SK-N-SH (cell line): ENCODE results near the gene ZDHHC19. TPM values are rescaled to one million over a fixed set of nuclear protein-coding genes. Genes with fewer than 3 reads are reported as not detected.

ENCODE experiments used
- CTCF ChIA-PET: fragments of 300-600, 350-600 bp; formaldehyde crosslinking; extraction: SDS; loops from one replicate; lab custom pipeline; 2021; lab: Yijun Ruan, JAX
- POLR2A ChIA-PET: fragments of 350-600 bp; sonication (Branson Sonifier 250); formaldehyde crosslinking; extraction: SDS; loops from one replicate; lab custom pipeline; 2020; ENCODE audit warnings: antibody characterized with exemption, inconsistent platforms; lab: Yijun Ruan, JAX
- DNase-seq: peaks from one replicate; pipeline ENCODE4 v3.0.0; 2012
- H2AFZ ChIP-seq: fragments of 200-600 bp; sonication (generic); 2 replicates; pipeline ENCODE4 v1.8.1; 2016; ENCODE audit warnings: antibody characterized with exemption, mild to moderate bottlenecking, low read depth
- H3F3A ChIP-seq: fragments of 200-600 bp; sonication (generic); replicated peaks from 2 replicates; pipeline ENCODE3; 2016; ENCODE audit warnings: antibody characterized with exemption, mild to moderate bottlenecking; ENCODE audit not compliant: insufficient read depth
- H3K27ac ChIP-seq, 2 experiments: fragments of 200-500 bp in 1 of 2; fragments of 200-600 bp in 1 of 2; sonication (Bioruptor generic) in 1 of 2; sonication (generic), shearing (Covaris generic) in 1 of 2; 2 replicates each; pipeline versions ENCODE4 v1.5.1 to v1.6.1; 2014 to 2016; ENCODE audit warnings: low read depth in 2 of 2, inconsistent platforms in 1 of 2, low read length in 1 of 2, mild to moderate bottlenecking in 1 of 2, mixed read lengths in 1 of 2
- H3K27me3 ChIP-seq: fragments of 200-600 bp; sonication (generic), shearing (Covaris generic); 2 replicates; pipeline ENCODE4 v1.6.1; 2016; ENCODE audit warnings: mixed run types; ENCODE audit not compliant: insufficient read depth
- H3K36me3 ChIP-seq, 2 experiments: fragments of 200-500 bp in 1 of 2; fragments of 200-600 bp in 1 of 2; sonication (Bioruptor generic) in 1 of 2; sonication (generic) in 1 of 2; replicated peaks in 1 of 2; 2 replicates each; pipeline versions ENCODE3 to v1.5.1; 2014 to 2016; ENCODE audit warnings: low read length in 1 of 2, mild to moderate bottlenecking in 1 of 2; ENCODE audit not compliant: insufficient read depth in 2 of 2, control insufficient read depth in 1 of 2
- H3K4me1 ChIP-seq, 2 experiments: fragments of 200-500 bp in 1 of 2; fragments of 200-600 bp in 1 of 2; sonication (Bioruptor generic) in 1 of 2; sonication (generic), shearing (Covaris generic) in 1 of 2; 2 replicates each; pipeline versions ENCODE4 v1.5.1 to v1.6.1; 2014 to 2016; ENCODE audit warnings: low read depth in 1 of 2, low read length in 1 of 2, mixed run types in 1 of 2; ENCODE audit not compliant: insufficient read depth in 2 of 2, control insufficient read depth in 1 of 2
- H3K4me2 ChIP-seq: fragments of 200-600 bp; sonication (generic), shearing (Covaris generic); 2 replicates; pipeline ENCODE4 v1.6.1; 2017; ENCODE audit warnings: mixed run types
- H3K4me3 ChIP-seq, 2 experiments: fragments of 200-500 bp in 1 of 2; fragments of 200-600 bp in 1 of 2; sonication (Bioruptor generic) in 1 of 2; sonication (generic), shearing (Covaris generic) in 1 of 2; 2 replicates each; pipeline versions ENCODE4 v1.5.1 to v1.8.1; 2014 to 2016; ENCODE audit warnings: low read depth in 2 of 2, inconsistent platforms in 1 of 2, low read length in 1 of 2, mild to moderate bottlenecking in 1 of 2, mixed read lengths in 1 of 2, moderate library complexity in 1 of 2
- H3K79me2 ChIP-seq: fragments of 200-600 bp; sonication (generic); 2 replicates; pipeline ENCODE4 v1.8.1; 2017; ENCODE audit warnings: mild to moderate bottlenecking; ENCODE audit not compliant: insufficient read depth
- H3K9ac ChIP-seq: fragments of 200-600 bp; sonication (generic); 2 replicates; pipeline ENCODE4 v1.6.1; 2017; ENCODE audit warnings: mixed run types
- H3K9me2 ChIP-seq: fragments of 200-600 bp; sonication (generic); 2 replicates; pipeline ENCODE4 v1.6.1; 2017; ENCODE audit warnings: mixed run types
- H3K9me3 ChIP-seq: fragments of 200-600 bp; sonication (generic); 2 replicates; pipeline ENCODE4 v1.6.1; 2017; ENCODE audit warnings: mixed run types, mild to moderate bottlenecking, moderate library complexity
- H4K20me1 ChIP-seq: fragments of 200-600 bp; sonication (generic); 2 replicates; pipeline ENCODE4 v1.6.1; 2017; ENCODE audit warnings: mild to moderate bottlenecking, mixed run types; ENCODE audit not compliant: insufficient read depth
- CTCF ChIP-seq: fragments of 200-600 bp; sonication (generic); IDR thresholded peaks from 2 replicates; pipeline ENCODE4 v1.6.1; 2017; ENCODE audit warnings: antibody characterized with exemption, mild to moderate bottlenecking, moderate library complexity
- ELF1 ChIP-seq: IDR thresholded peaks from 2 replicates; pipeline ENCODE4 v1.4.0; 2012
- EP300 ChIP-seq, 2 experiments: IDR thresholded peaks; 2 replicates each; pipeline versions ENCODE4 v1.4.0 to v1.6.1; 2012; ENCODE audit warnings: borderline replicate concordance in 1 of 2, low read depth in 1 of 2, low read length in 1 of 2
- FOXJ3 ChIP-seq: sonication (generic); formaldehyde crosslinking; IDR thresholded peaks from 2 replicates; pipeline ENCODE4 v1.5.1; 2020; ENCODE audit warnings: mild to moderate bottlenecking, missing genetic modification reagents
- GATA2 ChIP-seq: sonication (generic); formaldehyde crosslinking; IDR thresholded peaks from 2 replicates; pipeline ENCODE4 v1.5.0; 2020; ENCODE audit warnings: mild to moderate bottlenecking, missing genetic modification reagents
- MEF2A ChIP-seq: IDR thresholded peaks from 2 replicates; pipeline ENCODE4 v1.4.0; 2012; ENCODE audit warnings: low read depth, borderline replicate concordance
- RAD21 ChIP-seq: IDR thresholded peaks from 2 replicates; pipeline ENCODE4 v1.6.1; 2012; ENCODE audit warnings: mild to moderate bottlenecking, low read length
- TCF12 ChIP-seq: IDR thresholded peaks from 2 replicates; pipeline ENCODE4 v1.4.0; 2012
- WGBS: methylation state at CpG from one replicate; pipeline ENCODE4 v1.1.6; 2017; ENCODE audit warnings: low lambda C conversion rate; 5-methylcytosine and 5-hydroxymethylcytosine counted together
- polyA plus RNA-seq, 3 experiments: library from polyadenylated mRNA; depleted of rRNA; stranded (reverse); fragments of >200 nt; gene quantifications; 2 replicates each; pipeline ENCODE4 v1.2.3, GENCODE V29; 2012

ZDHHC19 gene
- polyA plus RNA-seq, 1 of the 3 experiments (the other 2 are of a cell fraction) = not detected

- ChIA-PET POLR2A (interaction anchor here (2.1 kb wide), 1 partner anchor 121 kb away, joined by 7 read pairs; no protein-coding TSS in a partner anchor), CTCF (interaction anchor here (0.9 to 13.7 kb wide), 7 partner anchors 10 to 169 kb away, joined by 3 to 258 read pairs (median 4); no protein-coding TSS in a partner anchor)
- Histone ChIP-seq H3K27ac (peak overlapping the region in 1 of 2 experiments; percentile 80; a peak in 2 of 4 replicates), H4K20me1 (no peaks in the 10 kb centered on the region), H3K9me3 (no peaks in the 10 kb centered on the region), H3K4me2 (no peak overlapping the region), H3K27me3 (no peaks in the 10 kb centered on the region), H3F3A (no peaks in the 10 kb centered on the region), H3K36me3 (no peaks in the 10 kb centered on the region), H3K9ac (no peak overlapping the region), H2AFZ (no peak overlapping the region), H3K4me1 (peaks cover 0 to 28% of the 10 kb centered on the region in 2 experiments; a peak in 1 of 4 replicates), H3K79me2 (no peaks in the 10 kb centered on the region), H3K4me3 (no peak overlapping the region), H3K9me2 (no peaks in the 10 kb centered on the region)
- 70% methylated on average over 4 of the region's 5 CpGs for WGBS
- DNase-seq = no peak
- peak; percentile 11; the same call in 1 of the 2 replicates for TF ChIP-seq FOXJ3 (CRISPR knock-in tag)
- no peak for TF ChIP-seq CTCF
These were observed 16.7 kb downstream of the ZDHHC19 start for GRCh38 chr3:196194542-196194915.

GRCh38 chr3:196193736-196194541 is 17.3 kb downstream of the ZDHHC19 start:
- CTCF ChIA-PET = interaction anchor here (0.9 to 13.7 kb wide), 6 partner anchors 10 to 168 kb away, joined by 3 to 258 read pairs (median 4); no protein-coding TSS in a partner anchor
- no peaks in the 10 kb centered on the region for H3K27me3 ChIP-seq
- no peak overlapping the region for H3K9ac ChIP-seq
- DNase-seq = peak; percentile 83
- WGBS = 82% methylated on average over 6 of the region's 13 CpGs
- H3K4me1 ChIP-seq = peaks cover 0 to 28% of the 10 kb centered on the region in 2 experiments; a peak in 1 of 4 replicates
- no peaks in the 10 kb centered on the region for H4K20me1 ChIP-seq
- no peaks in the 10 kb centered on the region for H3F3A ChIP-seq
- H3K27ac ChIP-seq = peak overlapping the region in 1 of 2 experiments; percentile 80; a peak in 2 of 4 replicates
- H3K4me2 ChIP-seq = no peak overlapping the region
- H3K79me2 ChIP-seq = no peaks in the 10 kb centered on the region
- no peaks in the 10 kb centered on the region for H3K36me3 ChIP-seq
- no peaks in the 10 kb centered on the region for H3K9me3 ChIP-seq
- H3K9me2 ChIP-seq = no peaks in the 10 kb centered on the region
- no peak overlapping the region for H3K4me3 ChIP-seq
- TF ChIP-seq MEF2A = no peak
- TF ChIP-seq ELF1 = no peak
- TF ChIP-seq TCF12 = no peak
- TF ChIP-seq FOXJ3 (CRISPR knock-in tag) = peak; percentile 6; the same call in 1 of the 2 replicates
- 0 out of 2 replicates have a peak, but pooled peaks have one; percentile 14 for TF ChIP-seq RAD21
- TF ChIP-seq EP300 (IDR thresholded peaks at IDR 0.05; ENCODE audit: borderline replicate concordance in 1 of 2, low read depth in 1 of 2, low read length in 1 of 2) = 0 out of 4 replicates have a peak, but pooled peaks of 1 of the 2 experiments have one; percentile 18
- peak; percentile 67 for TF ChIP-seq GATA2
- H2AFZ ChIP-seq = no peak overlapping the region
- POLR2A ChIA-PET = interaction anchor here (2.1 kb wide), 1 partner anchor 121 kb away, joined by 7 read pairs; no protein-coding TSS in a partner anchor
